SJSA1 (cell line): ENCODE measurements around the gene IFI30. TPM values are rescaled to one million over a fixed set of nuclear protein-coding genes. Genes with fewer than 3 reads are reported as not detected.

Experiments
- DNase-seq, 2 experiments: peaks; one replicate each; pipeline ENCODE4 v3.0.0-alpha.2; 2015 to 2020; ENCODE audit warnings: low spot score in 2 of 2, low read depth in 1 of 2
- H3K27ac ChIP-seq: fragments of 250-450 bp; sonication (Bioruptor Pico); 2 replicates; pipeline ENCODE4 v1.5.1; 2020; ENCODE audit warnings: mild to moderate bottlenecking, moderate library complexity
- H3K27me3 ChIP-seq: fragments of 250-450 bp; sonication (Bioruptor Pico); replicated peaks from 2 replicates; pipeline ENCODE4 v1.5.1; 2020; ENCODE audit warnings: mild to moderate bottlenecking, moderate library complexity
- H3K36me3 ChIP-seq: fragments of 250-450 bp; sonication (Bioruptor Pico); 2 replicates; pipeline ENCODE4 v1.5.1; 2020; ENCODE audit warnings: mild to moderate bottlenecking
- H3K4me1 ChIP-seq: fragments of 250-450 bp; sonication (Bioruptor Pico); replicated peaks from 2 replicates; pipeline ENCODE4 v1.6.1; 2021; ENCODE audit warnings: mild to moderate bottlenecking
- H3K4me3 ChIP-seq: fragments of 250-450 bp; sonication (Bioruptor Pico); 2 replicates; pipeline ENCODE4 v1.5.1; 2020; ENCODE audit warnings: mild to moderate bottlenecking
- H3K9me3 ChIP-seq: fragments of 250-450 bp; sonication (Bioruptor Pico); replicated peaks from 2 replicates; pipeline ENCODE4 v1.5.1; 2020; ENCODE audit warnings: mild to moderate bottlenecking
- total RNA-seq: library from RNA; depleted of rRNA; stranded (reverse); fragments of >200 nt; shearing (Covaris generic); gene quantifications from 2 replicates; pipeline ENCODE4 v1.2.3, GENCODE V29; 2014; rRNA removed

The IFI30 gene
- 2.7 TPM in 1 of 2 replicates, not detected in the other for total RNA-seq

DNA sequence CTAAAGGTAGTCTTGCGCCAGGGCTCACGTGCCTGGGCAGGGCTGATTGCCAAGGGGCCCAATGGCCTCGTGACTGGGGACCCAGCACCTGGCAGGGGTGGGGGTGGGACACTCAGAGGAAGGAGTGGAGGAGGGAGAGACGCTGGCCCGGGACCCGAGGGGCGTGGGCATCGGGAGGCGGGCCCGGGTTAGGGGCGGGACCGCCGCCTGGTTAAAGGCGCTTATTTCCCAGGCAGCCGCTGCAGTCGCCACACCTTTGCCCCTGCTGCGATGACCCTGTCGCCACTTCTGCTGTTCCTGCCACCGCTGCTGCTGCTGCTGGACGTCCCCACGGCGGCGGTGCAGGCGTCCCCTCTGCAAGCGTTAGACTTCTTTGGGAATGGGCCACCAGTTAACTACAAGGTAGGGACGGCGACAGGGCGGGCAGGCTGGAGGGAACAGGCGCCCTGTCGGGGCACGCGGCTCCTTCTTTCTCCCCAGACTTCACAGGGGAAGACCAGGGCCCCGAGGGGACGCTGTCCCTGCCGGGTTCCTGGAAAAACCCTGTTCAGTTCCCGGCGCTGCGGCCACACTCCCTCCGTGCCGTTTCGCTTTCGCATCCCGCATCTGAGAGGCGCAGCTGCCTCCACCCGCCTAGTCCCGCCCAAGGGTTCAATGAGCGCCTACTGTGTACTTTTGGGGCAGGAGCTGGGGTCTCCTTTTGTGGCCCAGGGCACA is at the start of gene IFI30:
IFI30 (plus strand) TSS at position 242 of the 717 bp plus-strand sequence; CDS start at position 271, 29 bp downstream.
- no peaks in the 10 kb centered on the region for H3K9me3 ChIP-seq
- H3K27ac ChIP-seq = no peak within 1 kb of the TSS
- peak in 1 of 2 experiments; percentile 29 for DNase-seq
- H3K36me3 ChIP-seq = peaks cover 7% of the 10 kb centered on the region
- H3K4me1 ChIP-seq = peaks cover 12% of the 10 kb centered on the region
- peak within 1 kb of the TSS; percentile 41 for H3K4me3 ChIP-seq
- no peaks in the 10 kb centered on the region; the same call in 1 of the 2 replicates for H3K27me3 ChIP-seq

DNA sequence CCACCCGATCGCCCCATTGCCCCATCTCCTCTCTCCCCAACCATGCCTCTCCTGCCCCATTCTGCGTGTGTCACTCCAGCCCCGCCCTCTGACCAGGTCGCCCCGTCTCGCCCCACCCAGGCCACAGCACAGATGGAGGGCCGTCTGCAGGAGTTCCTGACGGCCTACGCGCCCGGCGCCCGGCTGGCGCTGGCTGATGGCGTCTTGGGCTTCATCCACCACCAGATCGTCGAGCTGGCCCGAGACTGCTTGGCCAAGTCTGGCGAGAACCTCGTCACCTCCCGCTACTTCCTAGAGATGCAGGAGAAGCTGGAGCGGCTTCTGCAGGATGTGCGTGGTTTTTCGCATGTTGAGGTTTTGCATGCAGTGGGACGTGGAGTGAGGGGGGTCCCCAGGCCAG is 49.8 kb upstream of the IFI30 start:
- H3K27me3 ChIP-seq = no peaks in the 10 kb centered on the region
- no peak for DNase-seq
- H3K27ac ChIP-seq = no peak overlapping the region
- H3K9me3 ChIP-seq = no peaks in the 10 kb centered on the region
- peaks cover 8% of the 10 kb centered on the region for H3K36me3 ChIP-seq
- no peaks in the 10 kb centered on the region for H3K4me1 ChIP-seq
- no peak overlapping the region for H3K4me3 ChIP-seq

DNA sequence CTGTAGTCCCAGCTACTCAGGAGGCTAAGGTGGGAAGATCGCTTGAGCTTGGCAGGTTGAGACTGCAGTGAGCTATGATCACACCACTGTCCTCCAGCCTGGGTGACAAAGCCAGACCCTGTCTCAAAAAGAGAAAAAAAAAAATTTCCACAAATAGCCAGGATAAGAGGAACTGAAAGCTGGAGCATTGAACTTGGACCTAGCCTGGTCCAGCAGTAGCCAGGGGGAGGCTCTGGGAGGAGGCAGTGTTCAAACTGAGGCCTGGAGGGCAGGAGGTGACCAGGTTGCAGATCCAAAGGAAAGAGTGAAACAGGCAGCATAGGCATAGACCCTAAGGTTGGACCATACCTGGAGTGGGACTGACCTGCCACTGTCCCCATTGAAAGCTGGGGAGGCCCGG is 47.5 kb upstream of the IFI30 start:
- no peak for DNase-seq
- Histone ChIP-seq H3K36me3 (peaks cover 8% of the 10 kb centered on the region), H3K9me3 (no peaks in the 10 kb centered on the region), H3K27ac (no peak overlapping the region), H3K4me3 (no peak overlapping the region), H3K4me1 (no peaks in the 10 kb centered on the region), H3K27me3 (no peaks in the 10 kb centered on the region)

DNA sequence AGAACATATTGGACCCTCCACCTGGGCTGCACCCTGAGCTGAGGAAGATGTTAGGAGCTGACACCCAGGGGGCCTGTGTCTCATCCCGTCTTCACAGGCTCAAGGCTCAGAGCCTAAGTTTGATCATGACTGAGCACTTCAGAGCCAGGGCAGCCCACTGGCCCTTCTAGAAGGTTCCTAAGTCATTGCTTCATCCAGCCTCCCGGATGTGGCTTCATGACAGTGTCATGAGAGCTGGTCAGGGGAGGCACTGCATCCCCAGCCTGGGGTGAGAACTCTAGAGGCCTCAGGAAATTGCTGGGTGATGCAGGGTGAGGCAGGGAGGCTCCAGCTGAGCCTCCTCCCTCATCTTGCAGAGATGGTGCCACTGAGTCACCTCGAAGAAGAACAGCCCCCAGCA is 45.6 kb upstream of the IFI30 start:
- Histone ChIP-seq H3K27ac (no peak overlapping the region), H3K9me3 (no peaks in the 10 kb centered on the region), H3K4me1 (no peaks in the 10 kb centered on the region), H3K27me3 (no peaks in the 10 kb centered on the region), H3K4me3 (no peak overlapping the region), H3K36me3 (peaks cover 8% of the 10 kb centered on the region)
- no peak for DNase-seq

DNA sequence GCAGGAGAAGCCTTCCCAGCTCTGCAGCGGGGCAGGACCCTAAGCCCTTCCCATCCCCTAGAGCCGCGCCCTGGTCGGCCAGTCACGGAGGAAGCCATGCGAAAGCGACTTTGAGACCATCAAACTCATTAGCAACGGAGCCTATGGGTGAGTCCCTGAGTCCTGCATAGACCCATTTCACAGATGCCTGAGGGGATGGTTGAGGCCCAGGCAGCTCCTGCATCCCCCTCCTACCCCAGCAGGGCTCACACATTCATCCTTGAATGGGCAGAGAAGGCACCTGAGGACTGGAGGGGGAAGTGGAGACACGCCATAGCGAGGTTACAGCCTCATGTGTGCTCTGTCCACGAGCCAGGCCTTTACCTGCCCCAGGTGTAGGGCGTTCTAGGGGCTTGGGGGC is 44.8 kb upstream of the IFI30 start:
- Histone ChIP-seq H3K27ac (no peak overlapping the region), H3K9me3 (no peaks in the 10 kb centered on the region), H3K4me3 (no peak overlapping the region), H3K36me3 (peaks cover 5% of the 10 kb centered on the region; the same call in 1 of the 2 replicates), H3K27me3 (no peaks in the 10 kb centered on the region), H3K4me1 (no peaks in the 10 kb centered on the region)
- no peak for DNase-seq

DNA sequence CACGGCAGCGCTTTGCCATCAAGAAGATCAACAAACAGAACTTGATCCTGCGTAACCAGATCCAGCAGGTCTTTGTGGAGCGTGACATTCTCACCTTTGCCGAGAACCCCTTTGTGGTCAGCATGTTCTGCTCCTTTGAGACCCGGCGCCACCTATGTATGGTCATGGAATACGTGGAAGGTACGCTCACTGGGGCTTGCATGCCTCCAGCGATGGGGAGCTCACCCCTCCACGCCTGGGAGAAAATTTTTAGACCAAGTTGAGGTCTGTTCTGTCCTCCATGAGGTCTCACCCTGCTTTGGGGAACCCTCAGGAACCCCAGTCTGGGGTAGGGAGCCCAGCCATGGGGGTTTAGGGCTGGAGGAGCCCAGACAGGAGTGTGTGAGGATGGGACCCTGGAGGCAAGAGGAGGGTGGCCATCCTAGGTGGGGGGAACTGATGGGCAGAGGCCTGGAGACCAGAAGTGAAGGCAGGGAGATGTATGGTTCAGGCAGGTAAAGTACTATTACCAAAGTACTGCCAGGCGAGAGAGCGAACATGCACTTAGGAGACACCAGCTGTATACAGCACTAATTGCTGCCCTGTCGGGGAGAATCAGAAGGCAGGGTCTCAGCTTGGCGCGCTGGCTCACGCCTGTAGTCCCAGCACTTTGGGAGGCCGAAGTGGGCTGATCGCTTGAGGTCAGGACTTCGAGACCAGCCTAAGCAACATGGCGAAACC is 42.9 kb upstream of the IFI30 start:
- H3K4me1 ChIP-seq = no peaks in the 10 kb centered on the region
- H3K9me3 ChIP-seq = no peaks in the 10 kb centered on the region
- DNase-seq = no peak
- H3K27me3 ChIP-seq = no peaks in the 10 kb centered on the region
- no peak overlapping the region for H3K4me3 ChIP-seq
- no peak overlapping the region for H3K27ac ChIP-seq
- H3K36me3 ChIP-seq = peaks cover 2% of the 10 kb centered on the region; the same call in 1 of the 2 replicates

DNA sequence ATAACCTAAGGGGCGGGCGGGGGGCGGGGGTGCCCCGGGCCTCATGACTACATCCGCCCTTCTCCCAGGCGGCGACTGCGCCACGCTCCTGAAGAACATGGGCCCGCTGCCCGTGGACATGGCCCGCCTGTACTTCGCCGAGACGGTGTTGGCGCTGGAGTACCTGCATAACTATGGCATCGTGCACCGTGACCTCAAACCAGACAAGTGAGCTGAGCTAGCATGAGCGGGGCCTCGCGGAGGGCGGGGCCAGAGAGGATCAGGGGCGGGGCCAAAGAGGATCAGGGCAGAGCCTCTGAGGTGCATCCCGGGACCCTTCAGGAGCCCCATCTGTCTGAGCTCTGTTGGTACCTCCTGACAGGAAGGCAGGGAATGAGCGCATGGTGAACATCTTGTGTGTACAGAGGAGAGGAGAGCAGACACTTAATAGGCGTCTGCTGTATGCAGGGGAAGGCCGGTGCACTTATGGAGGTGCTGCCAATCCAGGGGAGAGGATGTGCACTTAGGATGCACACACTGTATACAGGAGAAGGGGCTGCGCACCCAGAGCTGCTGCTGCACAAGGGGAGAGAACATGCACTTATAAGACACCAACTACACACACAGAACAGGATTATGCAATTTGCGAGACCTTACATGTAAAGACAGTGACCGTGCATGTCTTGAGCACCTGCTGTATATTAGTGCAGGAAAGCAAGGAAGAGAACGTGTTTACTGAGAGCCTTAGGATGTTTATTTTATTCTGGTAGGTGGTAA is 41.6 kb upstream of the IFI30 start:
- H3K4me3 ChIP-seq = no peak overlapping the region
- no peaks in the 10 kb centered on the region; the same call in 1 of the 2 replicates for H3K36me3 ChIP-seq
- no peaks in the 10 kb centered on the region for H3K4me1 ChIP-seq
- no peaks in the 10 kb centered on the region for H3K27me3 ChIP-seq
- no peak overlapping the region for H3K27ac ChIP-seq
- H3K9me3 ChIP-seq = no peaks in the 10 kb centered on the region
- DNase-seq = no peak

DNA sequence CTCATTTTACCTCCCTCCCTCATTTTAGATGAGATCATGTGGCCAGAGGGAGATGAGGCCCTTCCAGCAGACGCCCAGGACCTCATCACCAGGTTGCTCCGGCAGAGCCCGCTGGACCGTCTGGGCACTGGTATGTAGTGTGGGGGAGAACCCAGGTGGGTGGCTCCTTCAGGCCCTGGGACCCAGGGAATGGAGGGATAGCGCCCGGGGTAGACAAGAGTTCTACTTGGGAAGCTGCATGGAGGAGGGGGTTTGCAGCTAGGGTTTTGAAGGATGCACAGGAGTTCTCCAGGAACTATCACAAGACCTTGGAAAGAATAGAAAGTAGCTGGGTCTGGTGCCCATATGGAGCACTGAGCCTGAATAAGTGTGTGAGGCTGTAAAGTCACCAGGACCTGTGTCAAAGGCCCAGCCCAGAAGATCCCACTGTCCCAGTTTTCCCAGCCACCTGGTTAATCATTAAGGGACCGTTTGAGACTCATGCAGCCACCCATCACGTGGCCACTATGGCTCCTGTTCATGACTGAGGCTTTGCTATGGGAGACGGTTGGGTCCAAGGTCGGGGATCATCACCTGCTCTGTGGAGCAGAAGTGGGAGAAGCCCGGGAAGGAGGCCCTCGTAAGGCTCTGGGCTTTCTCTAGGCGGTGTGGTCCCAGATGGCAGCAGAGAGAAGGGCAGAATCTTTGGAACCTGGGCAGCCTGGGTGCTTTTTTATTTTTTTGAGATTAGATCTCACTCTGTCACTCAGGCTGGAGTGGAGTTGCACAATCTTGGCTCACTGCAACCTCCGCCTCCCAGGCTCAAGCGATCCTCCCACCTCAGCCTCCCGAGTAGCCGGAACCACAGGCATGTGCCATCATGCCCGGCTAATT is 37.7 kb upstream of the IFI30 start:
- Histone ChIP-seq H3K4me1 (no peaks in the 10 kb centered on the region), H3K9me3 (no peaks in the 10 kb centered on the region), H3K4me3 (no peak overlapping the region), H3K27me3 (no peaks in the 10 kb centered on the region), H3K36me3 (peaks cover 8% of the 10 kb centered on the region), H3K27ac (no peak overlapping the region)
- DNase-seq = no peak

DNA sequence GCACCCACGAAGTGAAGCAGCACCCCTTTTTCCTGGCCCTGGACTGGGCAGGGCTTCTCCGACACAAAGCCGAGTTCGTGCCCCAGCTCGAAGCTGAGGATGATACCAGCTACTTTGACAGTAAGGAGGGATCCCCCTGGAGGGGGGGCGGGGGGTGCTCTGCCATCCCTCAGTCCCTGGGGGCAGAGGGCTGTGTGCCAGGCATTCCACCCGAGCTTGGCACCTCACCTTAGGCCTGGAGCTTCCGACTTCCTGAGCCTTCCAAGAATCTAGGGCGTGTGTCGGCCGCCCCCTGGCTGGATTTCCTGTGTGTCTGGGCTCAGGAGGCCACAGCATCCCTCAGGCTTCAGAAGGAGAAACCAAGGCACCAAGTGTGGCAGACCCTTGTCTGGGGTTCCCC is 36.4 kb upstream of the IFI30 start:
- no peaks in the 10 kb centered on the region for H3K4me1 ChIP-seq
- H3K9me3 ChIP-seq = no peaks in the 10 kb centered on the region
- H3K4me3 ChIP-seq = no peak overlapping the region
- H3K27ac ChIP-seq = no peak overlapping the region
- H3K36me3 ChIP-seq = peaks cover 13% of the 10 kb centered on the region
- no peaks in the 10 kb centered on the region for H3K27me3 ChIP-seq
- no peak for DNase-seq

DNA sequence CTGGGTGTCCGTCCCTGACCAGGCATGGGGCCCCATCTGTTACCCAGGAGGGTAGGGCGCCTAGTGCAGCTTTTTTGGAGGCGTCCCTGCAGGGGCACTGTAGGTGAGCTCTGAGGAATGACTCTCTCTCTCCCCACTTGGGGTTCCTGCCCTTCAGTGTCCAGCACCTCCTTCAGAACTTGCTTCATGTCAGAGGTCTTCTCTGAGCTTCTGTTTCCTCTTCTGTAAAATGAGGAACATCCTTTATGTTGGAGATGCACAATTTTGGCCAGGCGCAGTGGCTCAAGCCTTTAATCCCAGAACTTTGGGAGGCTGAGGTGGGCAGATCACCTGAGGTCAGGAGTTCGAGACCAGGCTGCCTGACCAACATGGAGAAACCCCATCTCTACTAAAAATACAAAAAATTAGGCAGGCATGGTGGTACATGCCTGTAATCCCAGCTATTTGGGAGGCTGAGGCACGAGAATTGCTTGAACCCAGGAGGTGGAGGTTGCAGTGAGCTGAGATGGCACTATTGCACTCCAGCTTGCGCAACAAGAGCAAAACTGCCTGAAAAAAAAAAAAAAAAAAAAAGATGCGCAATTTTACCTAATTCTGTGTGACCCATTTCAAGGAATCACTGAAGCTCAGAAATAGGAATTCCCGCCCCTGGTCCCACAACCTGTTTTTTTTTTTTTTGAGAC is 35.8 kb upstream of the IFI30 start:
- Histone ChIP-seq H3K36me3 (peaks cover 13% of the 10 kb centered on the region), H3K9me3 (no peaks in the 10 kb centered on the region), H3K4me1 (no peaks in the 10 kb centered on the region), H3K4me3 (no peak overlapping the region), H3K27me3 (no peaks in the 10 kb centered on the region), H3K27ac (no peak overlapping the region)
- no peak for DNase-seq

DNA sequence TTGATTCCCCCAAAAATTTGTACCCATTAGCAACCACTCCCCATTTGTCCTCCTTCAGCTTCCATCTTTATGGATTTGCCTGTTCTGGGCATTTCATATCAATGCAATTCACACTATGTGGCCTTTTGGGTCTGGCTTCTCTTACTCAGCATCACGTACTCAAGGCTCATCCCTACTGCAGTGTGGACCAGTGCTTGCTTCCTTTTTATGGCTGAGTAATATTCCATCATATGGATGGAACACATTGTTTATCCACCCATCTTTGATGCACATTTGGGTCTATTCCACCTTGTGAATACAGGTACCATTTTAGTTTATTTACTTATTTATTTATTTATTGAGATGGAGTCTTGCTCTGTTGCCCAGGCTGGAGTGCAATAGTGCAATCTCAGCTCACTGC is 33.1 kb upstream of the IFI30 start:
- Histone ChIP-seq H3K9me3 (no peaks in the 10 kb centered on the region), H3K27me3 (no peaks in the 10 kb centered on the region), H3K4me3 (no peak overlapping the region), H3K36me3 (peaks cover 25% of the 10 kb centered on the region), H3K4me1 (no peaks in the 10 kb centered on the region), H3K27ac (no peak overlapping the region)
- no peak for DNase-seq

DNA sequence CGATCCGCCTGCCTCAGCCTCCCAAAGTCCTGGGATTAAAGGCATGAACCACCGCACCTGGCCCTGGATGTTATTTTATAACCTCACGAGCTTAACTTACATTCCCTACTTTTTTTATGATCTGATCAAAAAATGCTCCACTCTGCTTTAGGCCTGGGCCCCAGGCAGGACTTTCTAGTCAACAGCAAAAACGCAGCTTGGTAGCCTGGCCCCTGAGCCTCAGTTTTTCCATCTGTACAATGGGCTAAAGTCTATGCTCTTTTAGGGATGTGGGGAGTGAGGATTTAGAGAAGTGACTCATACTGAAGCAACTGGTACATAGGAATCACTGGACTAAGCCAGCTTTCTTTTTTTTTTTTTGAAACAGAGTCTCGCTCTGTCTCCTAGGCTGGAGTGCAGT is 32.6 kb upstream of the IFI30 start:
- no peak for DNase-seq
- Histone ChIP-seq H3K27me3 (no peaks in the 10 kb centered on the region), H3K36me3 (peaks cover 28% of the 10 kb centered on the region), H3K9me3 (no peaks in the 10 kb centered on the region), H3K4me1 (no peaks in the 10 kb centered on the region), H3K27ac (no peak overlapping the region), H3K4me3 (no peak overlapping the region)

DNA sequence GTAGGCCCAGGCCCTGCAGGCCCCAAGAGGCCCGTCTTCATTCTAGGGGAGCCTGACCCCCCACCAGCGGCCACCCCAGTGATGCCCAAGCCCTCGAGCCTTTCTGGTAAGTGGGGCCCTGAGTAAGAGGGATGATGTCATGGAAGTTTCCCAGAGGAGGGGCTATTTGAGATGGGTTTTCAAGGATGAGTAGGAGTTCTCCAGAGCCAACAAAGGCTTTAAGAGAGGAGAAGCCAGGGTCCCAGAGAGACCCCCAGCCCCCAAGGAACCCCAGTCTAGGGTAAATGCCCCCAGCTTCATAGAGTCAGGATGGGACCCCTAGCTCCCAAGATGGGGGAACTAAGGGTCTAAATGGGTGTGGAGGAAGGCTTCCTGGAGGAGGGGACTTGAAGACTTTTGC is 29.7 kb upstream of the IFI30 start:
- H3K27me3 ChIP-seq = no peaks in the 10 kb centered on the region
- no peaks in the 10 kb centered on the region for H3K9me3 ChIP-seq
- no peak overlapping the region for H3K4me3 ChIP-seq
- no peak for DNase-seq
- peaks cover 28% of the 10 kb centered on the region for H3K36me3 ChIP-seq
- no peaks in the 10 kb centered on the region for H3K4me1 ChIP-seq
- no peak overlapping the region for H3K27ac ChIP-seq
